ENCODE measurements around the gene LRRC8E. TPM values are rescaled to one million over a fixed set of nuclear protein-coding genes. Genes with fewer than 3 reads are reported as not detected.

The LRRC8E gene
- total and polyA plus RNA-seq, 3 experiments from 2014 or later, result not detected

DNA sequence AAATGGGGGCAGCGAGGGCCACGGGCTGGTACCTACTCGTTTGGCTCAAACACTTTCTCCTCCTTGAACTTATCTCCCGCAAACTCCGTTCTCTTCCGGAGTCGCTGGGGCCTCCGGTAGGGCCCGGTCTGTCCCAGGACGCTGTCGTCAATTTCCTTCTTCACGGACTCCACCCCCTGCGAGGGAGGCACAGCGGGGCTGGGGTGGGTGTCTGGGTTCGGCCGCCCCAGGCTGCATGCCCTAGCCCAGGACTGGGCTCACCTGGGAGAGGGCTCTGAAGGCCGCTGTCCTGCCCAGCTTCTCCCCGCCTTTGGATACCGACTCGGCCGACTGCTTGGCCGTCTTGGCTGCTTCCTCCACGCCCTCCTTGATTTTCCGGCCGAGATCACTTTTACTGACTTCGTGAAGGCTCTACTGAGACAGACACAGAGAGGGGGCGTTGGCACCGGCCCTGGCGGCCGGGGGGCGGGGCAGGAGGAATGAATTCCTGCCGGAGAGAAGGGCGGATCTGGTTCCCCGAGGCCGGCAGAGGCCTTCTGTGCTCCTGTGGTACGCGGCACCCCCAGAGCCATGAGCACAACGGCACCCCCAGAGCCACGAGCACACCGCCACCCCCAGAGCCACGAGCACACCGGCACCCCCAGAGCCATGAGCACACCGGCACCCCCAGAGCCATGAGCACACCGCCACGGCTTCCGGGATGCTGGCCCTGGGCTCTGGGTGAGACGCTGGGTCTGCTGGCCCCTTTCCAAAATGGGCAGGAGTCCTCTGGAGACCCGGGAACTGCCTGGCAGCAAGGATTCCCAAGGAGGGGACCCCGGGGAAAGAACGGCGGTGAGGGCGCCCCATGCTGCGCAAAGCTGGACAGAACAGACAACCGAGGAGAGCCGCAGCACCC is 45.8 kb downstream of the LRRC8E start:
- H3K9me3 Mint-ChIP-seq, result no peaks in the 10 kb centered on the region
- no peaks in the 10 kb centered on the region for H3K27me3 Mint-ChIP-seq
- no peaks in the 10 kb centered on the region for H3K27me3 ChIP-seq (ENCODE audit: insufficient read depth, low read length, poor library complexity, severe bottlenecking)
- no peaks in the 10 kb centered on the region for H3K9me3 ChIP-seq (ENCODE audit: low read length)
- H3K4me1 ChIP-seq (ENCODE audit: insufficient read depth, low read length), result no peaks in the 10 kb centered on the region
- no peak overlapping the region for H3K27ac Mint-ChIP-seq
- peaks cover 5 to 11% (median 11%) of the 10 kb centered on the region in 3 donors for H3K4me1 Mint-ChIP-seq
- peak overlapping the region in 1 of 7 donors; percentile 54 for H3K4me3 Mint-ChIP-seq
- no peak overlapping the region for H3K4me3 ChIP-seq (ENCODE audit: low read length)
- POLR2A ChIA-PET, result no interaction called here
- no peak for DNase-seq
- H3K27ac ChIP-seq (ENCODE audit: low read depth, low read length), result no peak overlapping the region
- H3K36me3 Mint-ChIP-seq, result peaks cover 0 to 70% (median 10%) of the 10 kb centered on the region in 3 donors
- peaks cover 17% of the 10 kb centered on the region for H3K36me3 ChIP-seq (ENCODE audit: insufficient read depth, low read length)
- CTCF ChIA-PET, result no interaction called here

DNA sequence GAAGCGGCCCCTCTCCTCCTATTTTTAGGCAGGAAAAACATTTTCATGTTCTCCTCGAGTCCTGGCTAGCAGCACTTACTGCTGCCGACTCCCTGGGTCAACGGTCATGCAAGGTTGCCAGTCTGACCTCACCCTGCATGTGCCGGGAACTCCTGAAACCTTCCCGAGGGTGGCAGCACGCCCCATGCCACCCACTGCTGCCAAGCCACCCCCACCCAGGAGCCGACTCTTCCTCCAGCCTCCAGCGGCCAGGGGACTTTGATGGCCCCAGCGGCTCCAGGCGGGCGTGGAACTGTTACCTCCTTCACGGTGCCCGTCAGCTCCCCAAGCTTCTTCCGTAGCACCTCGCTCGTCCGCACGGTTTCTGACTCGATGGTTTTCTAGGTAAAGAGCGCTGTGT is 46.5 kb downstream of the LRRC8E start:
- no peak for DNase-seq
- Mint-ChIP-seq H3K4me1 (peaks cover 4 to 5% (median 4%) of the 10 kb centered on the region in 3 donors), H3K4me3 (no peak overlapping the region), H3K27me3 (no peaks in the 10 kb centered on the region), H3K27ac (peak overlapping the region in 1 of 8 donors; percentile 46), H3K36me3 (peaks cover 0 to 71% (median 10%) of the 10 kb centered on the region in 3 donors), H3K9me3 (no peaks in the 10 kb centered on the region)
- H3K27me3 ChIP-seq (ENCODE audit: insufficient read depth, low read length, poor library complexity, severe bottlenecking), result no peaks in the 10 kb centered on the region
- no peak overlapping the region for H3K27ac ChIP-seq (ENCODE audit: low read depth, low read length)
- H3K9me3 ChIP-seq (ENCODE audit: low read length), result no peaks in the 10 kb centered on the region
- peaks cover 17% of the 10 kb centered on the region for H3K36me3 ChIP-seq (ENCODE audit: insufficient read depth, low read length)
- H3K4me1 ChIP-seq (ENCODE audit: insufficient read depth, low read length), result no peaks in the 10 kb centered on the region
- POLR2A ChIA-PET, result no interaction called here
- CTCF ChIA-PET, result no interaction called here
- no peak overlapping the region for H3K4me3 ChIP-seq (ENCODE audit: low read length)

DNA sequence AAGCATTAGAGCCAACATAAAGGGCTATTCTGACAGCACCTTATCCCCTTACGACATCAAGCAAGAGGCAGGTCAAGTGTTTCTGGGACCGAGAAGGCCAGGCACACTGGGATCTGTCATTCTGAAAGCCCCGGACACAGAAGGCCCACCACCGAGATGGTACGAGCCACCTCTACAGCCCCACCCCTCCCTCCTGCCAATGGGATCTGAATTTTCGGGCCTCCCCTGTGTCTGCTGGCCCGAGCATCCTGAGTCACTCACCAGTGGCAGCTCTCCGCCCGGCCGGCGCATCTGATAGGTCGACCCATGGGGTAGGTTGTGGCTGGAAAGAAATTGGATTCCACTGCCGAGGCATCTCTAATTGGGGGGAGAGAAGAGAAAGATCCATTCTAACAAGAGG is 52.5 kb downstream of the LRRC8E start:
- Histone ChIP-seq H3K4me1 (ENCODE audit: insufficient read depth, low read length) (peaks cover 13% of the 10 kb centered on the region), H3K4me3 (ENCODE audit: low read length) (no peak overlapping the region), H3K27ac (ENCODE audit: low read depth, low read length) (no peak overlapping the region), H3K36me3 (ENCODE audit: insufficient read depth, low read length) (peaks cover 10% of the 10 kb centered on the region), H3K9me3 (ENCODE audit: low read length) (no peaks in the 10 kb centered on the region), H3K27me3 (ENCODE audit: insufficient read depth, low read length, poor library complexity, severe bottlenecking) (no peaks in the 10 kb centered on the region)
- no peak for DNase-seq
- ChIA-PET POLR2A (no interaction called here), CTCF (interaction anchor here (1.4 to 5.1 kb wide), 2 partner anchors 11 to 61 kb away, joined by 4 to 41 read pairs; no protein-coding TSS in a partner anchor)
- peaks cover 5 to 46% (median 7%) of the 10 kb centered on the region in 3 donors for H3K36me3 Mint-ChIP-seq
- H3K9me3 Mint-ChIP-seq, result no peaks in the 10 kb centered on the region
- peak overlapping the region in 6 of 7 donors; percentile 15 to 80 (median 44) for H3K4me3 Mint-ChIP-seq
- H3K27ac Mint-ChIP-seq, result peak overlapping the region in 1 of 8 donors; percentile 90
- H3K27me3 Mint-ChIP-seq, result peaks cover 0 to 2% of the 10 kb centered on the region in 2 donors
- peaks cover 23 to 45% (median 29%) of the 10 kb centered on the region in 3 donors for H3K4me1 Mint-ChIP-seq

DNA sequence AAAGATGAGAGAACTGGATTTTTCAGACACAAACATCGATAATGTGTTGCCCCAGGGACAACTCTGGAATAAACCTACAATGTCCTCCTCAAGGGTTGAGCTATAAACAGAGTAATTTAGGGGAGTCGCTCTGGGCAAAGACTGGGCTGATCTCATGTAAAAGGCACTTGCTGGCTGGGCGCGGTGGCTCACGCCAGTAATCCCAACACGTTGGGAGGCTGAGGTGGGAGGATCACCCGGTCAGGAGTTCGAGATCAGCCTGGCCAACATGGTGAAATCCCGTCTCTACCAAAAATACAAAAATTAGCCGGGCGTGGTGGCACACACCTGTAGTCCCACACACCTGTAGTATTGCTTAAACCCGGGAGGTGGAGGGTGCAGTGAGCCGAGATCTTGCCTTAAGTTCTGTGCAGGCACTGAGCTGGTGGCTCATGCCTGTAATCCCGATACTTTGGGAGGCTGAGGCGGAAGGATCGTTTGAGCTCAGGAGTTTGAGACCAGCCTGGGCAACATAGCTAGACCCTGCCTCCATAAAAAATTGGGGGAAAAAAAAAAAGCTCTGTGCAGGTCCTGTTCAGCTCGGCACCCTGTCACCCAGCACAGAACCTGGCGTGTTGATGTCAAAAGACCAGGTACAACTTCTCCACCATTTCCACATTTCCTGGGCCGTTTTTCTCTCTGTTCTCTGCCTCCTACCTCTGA is 53.7 kb downstream of the LRRC8E start:
- Histone ChIP-seq H3K27ac (ENCODE audit: low read depth, low read length) (no peak overlapping the region), H3K9me3 (ENCODE audit: low read length) (no peaks in the 10 kb centered on the region), H3K27me3 (ENCODE audit: insufficient read depth, low read length, poor library complexity, severe bottlenecking) (no peaks in the 10 kb centered on the region), H3K36me3 (ENCODE audit: insufficient read depth, low read length) (peaks cover 8% of the 10 kb centered on the region), H3K4me1 (ENCODE audit: insufficient read depth, low read length) (peaks cover 13% of the 10 kb centered on the region), H3K4me3 (ENCODE audit: low read length) (no peak overlapping the region)
- Mint-ChIP-seq H3K27me3 (peaks cover 0 to 2% of the 10 kb centered on the region in 2 donors), H3K36me3 (peaks cover 5 to 36% (median 7%) of the 10 kb centered on the region in 3 donors), H3K4me1 (peaks cover 23 to 45% (median 29%) of the 10 kb centered on the region in 3 donors), H3K4me3 (peak overlapping the region; percentile 52 to 96 (median 90)), H3K27ac (peak overlapping the region in 6 of 8 donors; percentile 27 to 88 (median 63)), H3K9me3 (no peaks in the 10 kb centered on the region)
- POLR2A ChIA-PET, result interaction anchor here (2.9 kb wide), 1 partner anchor 21 kb away, joined by 42 read pairs; the partner anchor contains the start of gene SNAPC2
- no peak for DNase-seq
- CTCF ChIA-PET, result interaction anchor here (1.1 to 5.1 kb wide), 2 partner anchors 12 to 20 kb away, joined by 3 to 41 read pairs; no protein-coding TSS in a partner anchor

DNA sequence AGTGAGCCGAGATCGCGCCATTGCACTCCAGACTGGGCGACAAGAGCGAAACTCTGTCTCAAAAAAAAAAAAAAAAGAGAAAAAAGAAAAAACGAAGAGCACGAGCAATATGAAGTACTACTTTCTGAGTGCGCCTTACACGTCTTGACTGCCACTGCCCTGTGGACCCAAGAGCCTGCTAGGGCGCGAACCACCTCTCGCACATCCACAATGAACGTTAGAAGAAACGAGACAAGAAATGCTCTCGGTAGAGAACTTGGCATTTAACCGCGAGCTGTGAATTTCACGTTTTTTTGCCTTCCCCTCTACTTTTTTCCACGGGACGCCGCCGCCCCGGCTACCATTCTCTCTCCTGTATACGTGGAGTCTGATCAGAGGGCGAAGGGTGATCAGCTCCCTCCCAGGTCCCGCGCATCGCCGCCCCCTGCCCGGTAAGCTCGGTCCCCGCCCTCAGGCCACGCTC is 54.7 kb downstream of the LRRC8E start:
- peaks cover 0 to 2% of the 10 kb centered on the region in 2 donors for H3K27me3 Mint-ChIP-seq
- H3K4me3 Mint-ChIP-seq, result peak overlapping the region; percentile 87 to 96 (median 91)
- H3K36me3 ChIP-seq (ENCODE audit: insufficient read depth, low read length), result peaks cover 8% of the 10 kb centered on the region
- peaks cover 13% of the 10 kb centered on the region for H3K4me1 ChIP-seq (ENCODE audit: insufficient read depth, low read length)
- ChIA-PET CTCF (interaction anchor here (1.1 to 5.1 kb wide), 11 partner anchors 13 to 309 kb away, joined by 3 to 41 read pairs (median 8); partner anchors contain the start of genes ELAVL1 and SNAPC2), POLR2A (interaction anchor here (0.5 to 2.9 kb wide), 9 partner anchors 13 to 313 kb away, joined by 3 to 42 read pairs (median 6); partner anchors contain the start of genes ELAVL1, MAP2K7, PET100 and SNAPC2)
- no peaks in the 10 kb centered on the region for H3K9me3 ChIP-seq (ENCODE audit: low read length)
- no peaks in the 10 kb centered on the region for H3K27me3 ChIP-seq (ENCODE audit: insufficient read depth, low read length, poor library complexity, severe bottlenecking)
- peaks cover 5 to 29% (median 7%) of the 10 kb centered on the region in 3 donors for H3K36me3 Mint-ChIP-seq
- H3K27ac ChIP-seq (ENCODE audit: low read depth, low read length), result peak overlapping the region; percentile 98
- DNase-seq, result no peak
- H3K4me3 ChIP-seq (ENCODE audit: low read length), result peak overlapping the region; percentile 100
- peak overlapping the region; percentile 88 to 99 (median 96) for H3K27ac Mint-ChIP-seq
- H3K4me1 Mint-ChIP-seq, result peaks cover 23 to 45% (median 29%) of the 10 kb centered on the region in 3 donors
- H3K9me3 Mint-ChIP-seq, result no peaks in the 10 kb centered on the region

DNA sequence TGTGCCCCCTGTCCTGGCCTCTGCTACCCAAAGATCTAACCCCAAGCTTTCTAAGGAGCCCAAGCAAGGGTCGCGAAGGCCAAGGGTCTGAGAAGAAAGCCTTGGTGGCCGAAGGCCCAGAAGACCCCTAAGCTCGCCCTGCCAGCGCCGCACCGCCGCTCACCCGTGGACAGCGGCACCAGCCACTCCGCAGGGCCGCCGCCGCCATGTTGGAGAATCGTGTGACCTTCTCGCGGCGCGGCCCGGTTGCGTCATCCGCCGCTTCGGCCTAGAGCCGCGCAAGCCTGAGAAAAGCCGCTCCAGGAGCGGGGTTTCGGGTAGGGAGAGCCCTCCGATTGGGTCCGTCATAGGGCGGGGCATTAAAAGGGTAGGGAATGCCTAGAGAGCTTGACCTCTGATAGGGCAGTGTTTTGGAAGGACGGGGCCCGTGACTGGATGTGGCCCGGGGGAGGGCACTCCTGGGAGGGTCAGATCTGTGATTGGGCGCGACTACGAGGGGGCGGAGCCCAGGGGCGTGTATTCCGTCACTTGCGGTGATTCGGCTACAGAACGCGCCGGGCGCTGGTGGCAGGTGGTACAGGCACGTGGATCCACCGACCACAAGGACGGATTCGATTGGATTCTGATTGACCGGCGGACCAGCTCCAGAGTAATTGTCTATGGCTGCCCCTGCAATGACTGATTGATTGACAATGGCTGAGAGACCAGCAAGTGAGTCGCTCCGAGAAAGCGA is 55.3 kb downstream of the LRRC8E start, which contains the start of gene TIMM44:
TIMM44 (minus strand) TSS at position 223 of the 733 bp plus-strand sequence; CDS start at position 208, 15 bp downstream.
- ChIA-PET POLR2A (interaction anchor here (0.5 to 2.9 kb wide), 12 partner anchors 13 to 412 kb away, joined by 3 to 42 read pairs (median 6); partner anchors contain the start of genes ELAVL1, MAP2K7, PET100 and SNAPC2), CTCF (interaction anchor here (0.9 to 5.1 kb wide), 23 partner anchors 11 to 421 kb away, joined by 3 to 41 read pairs (median 4); partner anchors contain the start of genes ELAVL1, MCOLN1 and SNAPC2)
- Histone ChIP-seq H3K9me3 (ENCODE audit: low read length) (no peaks in the 10 kb centered on the region), H3K27ac (ENCODE audit: low read depth, low read length) (peak within 1 kb of the TSS; percentile 98), H3K36me3 (ENCODE audit: insufficient read depth, low read length) (peaks cover 8% of the 10 kb centered on the region), H3K4me3 (ENCODE audit: low read length) (peak within 1 kb of the TSS; percentile 100), H3K4me1 (ENCODE audit: insufficient read depth, low read length) (peaks cover 13% of the 10 kb centered on the region), H3K27me3 (ENCODE audit: insufficient read depth, low read length, poor library complexity, severe bottlenecking) (no peaks in the 10 kb centered on the region)
- peak within 1 kb of the TSS; percentile 87 to 96 (median 91) for H3K4me3 Mint-ChIP-seq
- peaks cover 5 to 27% (median 7%) of the 10 kb centered on the region in 3 donors for H3K36me3 Mint-ChIP-seq
- peak; percentile 98 to 99 (median 99) for DNase-seq
- H3K27me3 Mint-ChIP-seq, result peaks cover 0 to 2% of the 10 kb centered on the region in 2 donors
- H3K9me3 Mint-ChIP-seq, result no peaks in the 10 kb centered on the region
- peaks cover 23 to 45% (median 29%) of the 10 kb centered on the region in 3 donors for H3K4me1 Mint-ChIP-seq
- peak within 1 kb of the TSS; percentile 88 to 99 (median 96) for H3K27ac Mint-ChIP-seq
